Liver (tissue), 9 donors: ENCODE measurements around the gene GALNT17. TPM values are rescaled to one million over a fixed set of nuclear protein-coding genes. Genes with fewer than 3 reads are reported as not detected.

Experiments used
- DNase-seq: peaks from one replicate; pipeline ENCODE4 v3.0.0-alpha.2; 2017; ENCODE audit warnings: low spot score
- H3K27ac ChIP-seq, 2 donors: one replicate each; pipeline ENCODE4 v1.7.0; 2013; ENCODE audit warnings: inconsistent platforms in 2 of 2, low read length in 2 of 2, control low read depth in 1 of 2, low read depth in 1 of 2, mild to moderate bottlenecking in 1 of 2
- H3K27me3 ChIP-seq, 4 donors: one replicate each; pipeline versions ENCODE4 v1.6.1 to v1.7.0; 2013; ENCODE audit warnings: low read length in 3 of 4, inconsistent platforms in 1 of 4, mild to moderate bottlenecking in 1 of 4, moderate library complexity in 1 of 4; ENCODE audit not compliant: control insufficient read depth in 4 of 4, insufficient read depth in 4 of 4
- H3K36me3 ChIP-seq, 4 donors: one replicate each; pipeline versions ENCODE4 v1.6.1 to v1.7.0; 2013; ENCODE audit warnings: low read length in 3 of 4, mild to moderate bottlenecking in 3 of 4, low read depth in 1 of 4, moderate library complexity in 1 of 4; ENCODE audit not compliant: control insufficient read depth in 4 of 4, insufficient read depth in 3 of 4
- H3K4me1 ChIP-seq, 4 donors: one replicate each; pipeline versions ENCODE4 v1.6.1 to v1.7.0; 2013; ENCODE audit warnings: low read length in 3 of 4, mild to moderate bottlenecking in 3 of 4, moderate library complexity in 1 of 4; ENCODE audit not compliant: control insufficient read depth in 4 of 4, insufficient read depth in 4 of 4
- H3K4me3 ChIP-seq, 3 donors: one replicate each; pipeline versions ENCODE4 v1.6.1 to v1.7.0; 2013; ENCODE audit warnings: low read length in 3 of 3, control low read depth in 1 of 3, low read depth in 1 of 3, mild to moderate bottlenecking in 1 of 3
- H3K9ac ChIP-seq, 2 donors: one replicate each; pipeline ENCODE4 v1.7.0; 2013; ENCODE audit warnings: low read length in 2 of 2, mild to moderate bottlenecking in 2 of 2, moderate library complexity in 2 of 2, control low read depth in 1 of 2, low read depth in 1 of 2
- H3K9me3 ChIP-seq, 4 donors: one replicate each; pipeline versions ENCODE4 v1.6.1 to v1.7.0; 2013; ENCODE audit warnings: low read length in 3 of 4; ENCODE audit not compliant: control insufficient read depth in 4 of 4
- ATF3 ChIP-seq: IDR thresholded peaks from 2 replicates; pipeline ENCODE4 v1.6.1; 2016; ENCODE audit warnings: antibody characterized with exemption
- CTCF ChIP-seq: fragments of 150-350 bp; IDR thresholded peaks from 2 replicates; pipeline ENCODE4 v1.5.1; 2017; ENCODE audit warnings: improper control_type of control experiment, low read depth, low read length; ENCODE audit not compliant: missing input control
- EGR1 ChIP-seq, 2 donors: IDR thresholded peaks; 2 replicates each; pipeline ENCODE4 v1.6.1; 2016 to 2018; ENCODE audit warnings: antibody characterized with exemption in 2 of 2, low read depth in 2 of 2
- FOXA1 ChIP-seq: IDR thresholded peaks from 2 replicates; pipeline ENCODE4 v1.6.1; 2016; ENCODE audit warnings: antibody characterized with exemption
- FOXA2 ChIP-seq: IDR thresholded peaks from 2 replicates; pipeline ENCODE4 v1.6.1; 2016; ENCODE audit warnings: antibody characterized with exemption
- GABPA ChIP-seq, 2 donors: IDR thresholded peaks in 1 of 2; conservative IDR thresholded peaks in 1 of 2; 2 replicates each; pipeline ENCODE4 v1.6.1; 2016; ENCODE audit warnings: antibody characterized with exemption in 2 of 2, mild to moderate bottlenecking in 1 of 2, moderate library complexity in 1 of 2
- HNF4A ChIP-seq, 2 donors: conservative IDR thresholded peaks; 2 replicates each; pipeline ENCODE4 v1.6.1; 2016; ENCODE audit warnings: antibody characterized with exemption in 2 of 2, mild to moderate bottlenecking in 2 of 2
- HNF4G ChIP-seq: IDR thresholded peaks from 2 replicates; pipeline ENCODE4 v1.6.1; 2016; ENCODE audit warnings: antibody characterized with exemption
- JUND ChIP-seq, 2 donors: IDR thresholded peaks; 2 replicates each; pipeline ENCODE4 v1.6.1; 2016; ENCODE audit warnings: antibody characterized with exemption in 2 of 2
- MAX ChIP-seq: IDR thresholded peaks from 2 replicates; pipeline ENCODE4 v1.6.1; 2016; ENCODE audit warnings: antibody characterized with exemption
- NR2F2 ChIP-seq: IDR thresholded peaks from 2 replicates; pipeline ENCODE4 v1.6.1; 2016; ENCODE audit warnings: antibody characterized with exemption
- RAD21 ChIP-seq, 2 donors: IDR thresholded peaks; 2 replicates each; pipeline ENCODE4 v1.6.1; 2016; ENCODE audit warnings: antibody characterized with exemption in 2 of 2, mild to moderate bottlenecking in 2 of 2
- REST ChIP-seq: IDR thresholded peaks from 2 replicates; pipeline ENCODE4 v1.6.1; 2016; ENCODE audit warnings: antibody characterized with exemption, mild to moderate bottlenecking
- RXRA ChIP-seq, 2 donors: IDR thresholded peaks; 2 replicates each; pipeline ENCODE4 v1.6.1; 2017 to 2018; ENCODE audit warnings: antibody characterized with exemption in 2 of 2, mild to moderate bottlenecking in 1 of 2
- SP1 ChIP-seq: IDR thresholded peaks from 2 replicates; pipeline ENCODE4 v1.6.1; 2018; ENCODE audit warnings: antibody characterized with exemption, mild to moderate bottlenecking
- TAF1 ChIP-seq: conservative IDR thresholded peaks from 2 replicates; pipeline ENCODE4 v1.6.1; 2016; ENCODE audit warnings: antibody characterized with exemption, mild to moderate bottlenecking
- YY1 ChIP-seq: IDR thresholded peaks from 2 replicates; pipeline ENCODE4 v1.6.1; 2016; ENCODE audit warnings: antibody characterized with exemption, mild to moderate bottlenecking
- ZBTB33 ChIP-seq: IDR thresholded peaks from 2 replicates; pipeline ENCODE4 v1.6.1; 2016; ENCODE audit warnings: antibody characterized with exemption
- WGBS: extraction: QIAGEN DNeasy Blood & Tissue Kit; methylation state at CpG from one replicate; pipeline ENCODE4 v1.1.7; 2013; 5-methylcytosine and 5-hydroxymethylcytosine counted together
- polyA plus RNA-seq, 2 donors: library from polyadenylated mRNA; stranded (reverse) in 1 of 2; unstranded in 1 of 2; fragments of 200-250 nt in 1 of 2; fragments of >200 nt in 1 of 2; fragmentation: Nextera tagmentation in 1 of 2; extraction: Ambion mirVana in 1 of 2; gene quantifications; one replicate each; pipeline versions ENCODE4 v1.2.1 to v1.2.3, GENCODE V29; 2013 to 2015
- total RNA-seq, 2 donors: library from RNA; depleted of rRNA; stranded (reverse); fragments of >200 nt; gene quantifications; one replicate each; pipeline ENCODE4 v1.2.3, GENCODE V29; 2014
- donor health status: healthy.
- donor health status: healthy.
- donor health status: healthy.
- donor health status: healthy.
- donor health status: healthy.

The GALNT17 gene
- total and polyA plus RNA-seq, 4 donors = 0.10 to 0.42 (median 0.37) TPM; not detected in 1

GRCh38 chr7:71697400-71697799 is 565.5 kb downstream of the GALNT17 start (continued):
- TF ChIP-seq REST = no peak
- TF ChIP-seq TAF1 = no peak

GRCh38 chr7:71705217-71705616 is 573.3 kb downstream of the GALNT17 start:
- Histone ChIP-seq H3K9me3 (peaks cover 0 to 9% (median 3%) of the 10 kb centered on the region in 4 donors), H3K27ac (no peak overlapping the region), H3K36me3 (no peaks in the 10 kb centered on the region), H3K9ac (no peak overlapping the region), H3K4me3 (no peak overlapping the region), H3K27me3 (no peaks in the 10 kb centered on the region), H3K4me1 (no peaks in the 10 kb centered on the region)
- no peak for DNase-seq
- TF ChIP-seq NR2F2 = no peak
- no peak for TF ChIP-seq RXRA (IDR thresholded peaks at IDR 0.05)
- TF ChIP-seq TAF1 = no peak
- TF ChIP-seq JUND (IDR thresholded peaks at IDR 0.05) = no peak
- no peak for TF ChIP-seq FOXA1
- no peak for TF ChIP-seq HNF4A (conservative IDR thresholded peaks at IDR 0.05)
- TF ChIP-seq EGR1 (IDR thresholded peaks at IDR 0.05; ENCODE audit: low read depth in 2 of 2) = no peak
- no peak for TF ChIP-seq YY1
- no peak for TF ChIP-seq ZBTB33
- no peak for TF ChIP-seq SP1
- TF ChIP-seq ATF3 = no peak
- TF ChIP-seq HNF4G = no peak
- TF ChIP-seq REST = no peak
- TF ChIP-seq CTCF = no peak
- no peak for TF ChIP-seq RAD21 (IDR thresholded peaks at IDR 0.05)
- TF ChIP-seq GABPA (IDR thresholded peaks at IDR 0.05 in 1 of 2, conservative IDR thresholded peaks at IDR 0.05 in 1 of 2) = no peak
- no peak for TF ChIP-seq MAX
- TF ChIP-seq FOXA2 = no peak
- 75% methylated on average over 3 of the region's 3 CpGs for WGBS
